HEK293 (cell line): ENCODE measurements around the gene GNB1.

Experiments used
- CTCF ChIA-PET: fragments of 350-600 bp; formaldehyde crosslinking; extraction: SDS; loops from one replicate; lab custom pipeline; 2021; ENCODE audit warnings: antibody characterized with exemption; lab: Yijun Ruan, JAX
- POLR2A ChIA-PET: fragments of 300-600 bp; formaldehyde crosslinking; extraction: SDS; loops from one replicate; lab custom pipeline; 2020; ENCODE audit warnings: antibody characterized with exemption, inconsistent platforms; lab: Yijun Ruan, JAX
- H3K27ac ChIP-seq: fragments of 200-500 bp; sonication (Bioruptor generic); 2 replicates; pipeline ENCODE4 v1.5.1; 2014; ENCODE audit warnings: low read depth, low read length, control low read depth, inconsistent platforms; ENCODE audit errors: extremely low read depth
- H3K36me3 ChIP-seq, 2 experiments: fragments of 200-500 bp in 1 of 2; sonication (Bioruptor generic) in 1 of 2; 1 replicate in 1 of 2; 2 replicates in 1 of 2; pipeline ENCODE4 v1.5.1; 2014 to 2017; ENCODE audit warnings: inconsistent platforms in 2 of 2, low read length in 2 of 2; ENCODE audit not compliant: control insufficient read depth in 2 of 2, insufficient read depth in 1 of 2
- H3K4me1 ChIP-seq: fragments of 200-500 bp; sonication (Bioruptor generic); 2 replicates; pipeline ENCODE4 v1.5.1; 2014; ENCODE audit warnings: mild to moderate bottlenecking, low read length, inconsistent platforms; ENCODE audit not compliant: control insufficient read depth, insufficient read depth
- H3K4me3 ChIP-seq: 2 replicates; pipeline ENCODE4 v1.5.1; 2011; ENCODE audit warnings: low read depth, mild to moderate bottlenecking, control low read depth, low read length, moderate library complexity
- H3K9me3 ChIP-seq: fragments of 200-500 bp; sonication (Bioruptor generic); 2 replicates; pipeline ENCODE4 v1.5.1; 2014; ENCODE audit warnings: low read depth, low read length, inconsistent platforms; ENCODE audit not compliant: control insufficient read depth, insufficient read depth
- HOXA7 ChIP-seq: sonication (generic); formaldehyde crosslinking; IDR thresholded peaks from 2 replicates; pipeline ENCODE4 v1.8.1; 2022; ENCODE audit warnings: missing genetic modification reagents, borderline replicate concordance
- PRDM10 ChIP-seq: fragments of 450-650 bp; formaldehyde crosslinking; IDR thresholded peaks from 2 replicates; pipeline ENCODE4 v1.5.1; 2016; ENCODE audit warnings: missing biosample characterization, missing genetic modification characterization
- PRDM4 ChIP-seq: fragments of 450-650 bp; formaldehyde crosslinking; IDR thresholded peaks from 2 replicates; pipeline ENCODE4 v1.5.1; 2017; ENCODE audit warnings: missing biosample characterization, missing genetic modification characterization
- TRIM28 ChIP-seq: IDR thresholded peaks from 2 replicates; pipeline ENCODE4 v1.6.1; 2011; ENCODE audit warnings: low read length, control low read depth, borderline replicate concordance
- ZBTB21 ChIP-seq: fragments of 450-650 bp; formaldehyde crosslinking; IDR thresholded peaks from 2 replicates; pipeline ENCODE4 v1.5.1; 2017; ENCODE audit warnings: missing biosample characterization, missing genetic modification characterization
- ZEB2 ChIP-seq: fragments of 450-650 bp; formaldehyde crosslinking; IDR thresholded peaks from 2 replicates; pipeline ENCODE4 v1.5.1; 2016; ENCODE audit warnings: missing biosample characterization, missing genetic modification characterization
- ZIC2 ChIP-seq: fragments of 450-650 bp; formaldehyde crosslinking; IDR thresholded peaks from 2 replicates; pipeline ENCODE4 v1.5.1; 2016; ENCODE audit warnings: missing biosample characterization, missing genetic modification characterization
- ZNF121 ChIP-seq: fragments of 450-650 bp; formaldehyde crosslinking; IDR thresholded peaks from 2 replicates; pipeline ENCODE4 v1.5.1; 2016; ENCODE audit warnings: missing biosample characterization, missing genetic modification characterization
- ZNF274 ChIP-seq, 2 experiments: fragments of 200-500 bp in 1 of 2; fragments of 450-650 bp in 1 of 2; sonication (Bioruptor generic) in 1 of 2; formaldehyde crosslinking in 1 of 2; IDR thresholded peaks; 2 replicates each; pipeline versions ENCODE4 v1.5.1 to v1.6.1; 2014 to 2016; ENCODE audit warnings: borderline replicate concordance in 1 of 2, inconsistent platforms in 1 of 2, low read length in 1 of 2, missing biosample characterization in 1 of 2, missing genetic modification characterization in 1 of 2
- ZNF335 ChIP-seq: fragments of 450-650 bp; formaldehyde crosslinking; conservative IDR thresholded peaks from 2 replicates; pipeline ENCODE4 v1.5.1; 2016; ENCODE audit warnings: missing biosample characterization, missing genetic modification characterization
- ZNF488 ChIP-seq: fragments of 450-650 bp; formaldehyde crosslinking; IDR thresholded peaks from 2 replicates; pipeline ENCODE4 v1.5.1; 2016; ENCODE audit warnings: missing biosample characterization, missing genetic modification characterization
- ZNF548 ChIP-seq: fragments of 450-650 bp; formaldehyde crosslinking; IDR thresholded peaks from 2 replicates; pipeline ENCODE4 v1.5.1; 2016; ENCODE audit warnings: missing biosample characterization, missing genetic modification characterization
- ZNF558 ChIP-seq: fragments of 450-650 bp; formaldehyde crosslinking; IDR thresholded peaks from 2 replicates; pipeline ENCODE4 v1.5.1; 2016; ENCODE audit warnings: missing biosample characterization, missing genetic modification characterization
- ZNF596 ChIP-seq: fragments of 450-650 bp; IDR thresholded peaks from 2 replicates; pipeline ENCODE4 v1.5.0; 2018; ENCODE audit warnings: missing biosample characterization, mild to moderate bottlenecking, missing genetic modification characterization, moderate library complexity
- ZNF600 ChIP-seq: fragments of 450-650 bp; formaldehyde crosslinking; IDR thresholded peaks from 2 replicates; pipeline ENCODE4 v1.5.1; 2016; ENCODE audit warnings: missing biosample characterization, missing genetic modification characterization
- ZNF76 ChIP-seq: fragments of 450-650 bp; formaldehyde crosslinking; IDR thresholded peaks from 2 replicates; pipeline ENCODE4; 2016; ENCODE audit warnings: low read depth, missing biosample characterization, missing genetic modification characterization, borderline replicate concordance
- ZNF791 ChIP-seq: fragments of 450-650 bp; formaldehyde crosslinking; IDR thresholded peaks from 2 replicates; pipeline ENCODE4 v1.5.1; 2016; ENCODE audit warnings: missing biosample characterization, missing genetic modification characterization

Gene GNB1

GRCh38 chr1:1879942-1880341 lies 10.9 kb downstream of the GNB1 start:
- POLR2A ChIA-PET, result no interaction called here
- no peak overlapping the region for H3K4me3 ChIP-seq

GRCh38 chr1:1877865-1878436 lies 12.9 kb downstream of the GNB1 start:
- CTCF ChIA-PET, result no interaction called here
- POLR2A ChIA-PET, result no interaction called here
- H3K27ac ChIP-seq, result no peak overlapping the region
- no peak for TF ChIP-seq ZNF548 (tag by site-specific recombination)
- peak; percentile 59 for TF ChIP-seq TRIM28
- 0 out of 2 replicates have a peak, but pooled peaks have one; percentile 21 for TF ChIP-seq ZNF600 (tag by site-specific recombination)
- no peaks in the 10 kb centered on the region for H3K9me3 ChIP-seq
- H3K4me1 ChIP-seq, result peaks cover 2% of the 10 kb centered on the region; the same call in 1 of the 2 replicates
- H3K4me3 ChIP-seq, result no peak overlapping the region
- H3K36me3 ChIP-seq, result peaks cover 7 to 53% of the 10 kb centered on the region in 2 experiments; a peak in 2 of 3 replicates

More at GRCh38 chr1:1879942-1880341, 10.9 kb downstream of the GNB1 start:
- Histone ChIP-seq H3K36me3 (peaks cover 7 to 37% of the 10 kb centered on the region in 2 experiments; a peak in 2 of 3 replicates), H3K27ac (no peak overlapping the region), H3K4me1 (peaks cover 9% of the 10 kb centered on the region), H3K9me3 (no peaks in the 10 kb centered on the region)
- TF ChIP-seq PRDM10 (tag by site-specific recombination) (no peak), ZNF274 (IDR thresholded peaks at IDR 0.05; ENCODE audit: low read length) (no peak), ZNF274 (tag by site-specific recombination; IDR thresholded peaks at IDR 0.05; ENCODE audit: borderline replicate concordance) (no peak), ZNF121 (tag by site-specific recombination) (peak; percentile 88), ZBTB21 (no peak)
- CTCF ChIA-PET, result interaction anchor here (0.6 to 3.1 kb wide), 4 partner anchors 9 to 164 kb away, joined by 3 to 10 read pairs (median 3); no protein-coding TSS in a partner anchor

- H3K36me3 ChIP-seq, result peaks cover 10 to 61% of the 10 kb centered on the region in 2 experiments; a peak in 2 of 3 replicates
- no peaks in the 10 kb centered on the region; the same call in 1 of the 2 replicates for H3K4me1 ChIP-seq
- POLR2A ChIA-PET, result no interaction called here
- peak; percentile 95 for TF ChIP-seq ZNF596 (tag by site-specific recombination)
- no peak for TF ChIP-seq HOXA7 (CRISPR knock-in tag)
- no peak overlapping the region for H3K4me3 ChIP-seq
- H3K27ac ChIP-seq, result no peak overlapping the region
- H3K9me3 ChIP-seq, result no peaks in the 10 kb centered on the region
- CTCF ChIA-PET, result interaction anchor here (0.9 kb wide), 1 partner anchor 84 kb away, joined by 3 read pairs; no protein-coding TSS in a partner anchor
Measured at GRCh38 chr1:1876335-1876930, 14.5 kb downstream of the GNB1 start.

GRCh38 chr1:1875932-1876331 lies 15.0 kb downstream of the GNB1 start:
- CTCF ChIA-PET, result interaction anchor here (0.7 to 1.1 kb wide), 2 partner anchors 9 to 33 kb away, joined by 3 to 4 read pairs; no protein-coding TSS in a partner anchor
- no peak for TF ChIP-seq ZIC2 (tag by site-specific recombination)
- no peak for TF ChIP-seq ZNF76 (tag by site-specific recombination)
- TF ChIP-seq ZNF558 (tag by site-specific recombination), result no peak
- TF ChIP-seq ZEB2 (tag by site-specific recombination), result no peak
- TF ChIP-seq PRDM4, result no peak
- TF ChIP-seq ZNF335 (tag by site-specific recombination), result no peak
- TF ChIP-seq ZNF488 (tag by site-specific recombination), result no peak
- TF ChIP-seq ZNF791 (tag by site-specific recombination), result no peak

More at GRCh38 chr1:1875932-1876331, 15.0 kb downstream of the GNB1 start:
- POLR2A ChIA-PET, result interaction anchor here (1.1 to 1.3 kb wide), 2 partner anchors 19 to 24 kb away, joined by 3 to 6 read pairs; no protein-coding TSS in a partner anchor
- Histone ChIP-seq H3K9me3 (no peaks in the 10 kb centered on the region), H3K27ac (no peak overlapping the region), H3K4me3 (no peak overlapping the region), H3K4me1 (no peaks in the 10 kb centered on the region; the same call in 1 of the 2 replicates), H3K36me3 (peaks cover 10 to 61% of the 10 kb centered on the region in 2 experiments; a peak in 2 of 3 replicates)
